ENCODE data around the gene SBF2.

DNA sequence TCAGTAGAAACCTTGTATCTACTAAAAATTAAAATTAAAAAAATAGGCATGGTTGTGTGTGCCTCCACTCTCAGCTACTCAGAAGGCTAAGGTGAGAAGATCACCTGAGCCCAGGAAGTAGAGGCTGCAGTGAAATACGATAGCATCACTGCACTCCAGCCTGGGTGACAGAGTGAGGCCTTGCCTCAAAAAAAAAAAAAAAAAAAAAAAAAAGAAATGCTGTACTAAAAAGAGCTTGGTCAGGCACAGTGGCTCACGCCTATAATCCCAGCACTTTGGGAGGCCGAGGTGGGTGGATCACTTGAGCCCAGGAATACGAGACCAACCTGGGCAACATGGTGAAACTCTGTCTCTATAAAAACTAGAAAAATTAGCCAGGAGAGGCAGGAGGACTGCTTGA is 36.5 kb downstream of the SBF2 start:
- no peak for TF ChIP-seq EZH2 (optimal IDR thresholded peaks at IDR 0.05; ENCODE audit: low read depth, low read length)
- TF ChIP-seq, protein P1, sequence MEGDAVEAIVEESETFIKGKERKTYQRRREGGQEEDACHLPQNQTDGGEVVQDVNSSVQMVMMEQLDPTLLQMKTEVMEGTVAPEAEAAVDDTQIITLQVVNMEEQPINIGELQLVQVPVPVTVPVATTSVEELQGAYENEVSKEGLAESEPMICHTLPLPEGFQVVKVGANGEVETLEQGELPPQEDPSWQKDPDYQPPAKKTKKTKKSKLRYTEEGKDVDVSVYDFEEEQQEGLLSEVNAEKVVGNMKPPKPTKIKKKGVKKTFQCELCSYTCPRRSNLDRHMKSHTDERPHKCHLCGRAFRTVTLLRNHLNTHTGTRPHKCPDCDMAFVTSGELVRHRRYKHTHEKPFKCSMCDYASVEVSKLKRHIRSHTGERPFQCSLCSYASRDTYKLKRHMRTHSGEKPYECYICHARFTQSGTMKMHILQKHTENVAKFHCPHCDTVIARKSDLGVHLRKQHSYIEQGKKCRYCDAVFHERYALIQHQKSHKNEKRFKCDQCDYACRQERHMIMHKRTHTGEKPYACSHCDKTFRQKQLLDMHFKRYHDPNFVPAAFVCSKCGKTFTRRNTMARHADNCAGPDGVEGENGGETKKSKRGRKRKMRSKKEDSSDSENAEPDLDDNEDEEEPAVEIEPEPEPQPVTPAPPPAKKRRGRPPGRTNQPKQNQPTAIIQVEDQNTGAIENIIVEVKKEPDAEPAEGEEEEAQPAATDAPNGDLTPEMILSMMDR (IDR thresholded peaks at IDR 0.05; ENCODE audit: low read length) = no peak
